Left lung (tissue), 10 donors: Measurements from ENCODE around the gene TSPAN2. TPM values are rescaled to one million over a fixed set of nuclear protein-coding genes. Genes with fewer than 3 reads are reported as not detected.

Experiments
- ATAC-seq: fragments of 200-7000 bp; cut with Tn5 transposase; one replicate; pipeline ENCODE4 v1.9.1; 2020; ENCODE audit warnings: moderate library complexity
- DNase-seq, 4 donors: peaks; one replicate each; pipeline ENCODE4 v3.0.0-alpha.2; 2013 to 2020
- H3K27ac ChIP-seq, 2 donors: fragments of 200-600 bp; sonication (generic) in 1 of 2; one replicate each; pipeline versions ENCODE4 v1.5.0 to v1.8.0; 2020 to 2021
- H3K27me3 ChIP-seq, 2 donors: fragments of 200-600 bp; sonication (generic) in 1 of 2; one replicate each; pipeline versions ENCODE4 v1.5.0 to v1.8.0; 2020 to 2021
- H3K36me3 ChIP-seq, 2 donors: fragments of 200-600 bp; sonication (generic) in 1 of 2; one replicate each; pipeline versions ENCODE4 v1.5.0 to v1.8.0; 2020 to 2021
- H3K4me1 ChIP-seq, 2 donors: fragments of 200-600 bp; one replicate each; pipeline ENCODE4 v1.8.0; 2021
- H3K4me3 ChIP-seq, 2 donors: fragments of 200-600 bp; sonication (generic) in 1 of 2; one replicate each; pipeline versions ENCODE4 v1.5.0 to v1.8.0; 2020 to 2021; ENCODE audit warnings: mild to moderate bottlenecking in 1 of 2
- H3K9me3 ChIP-seq, 2 donors: fragments of 200-600 bp; sonication (generic) in 1 of 2; one replicate each; pipeline versions ENCODE4 v1.5.0 to v1.8.0; 2020 to 2021
- CTCF ChIP-seq, 2 donors: fragments of 200-600 bp; sonication (generic) in 1 of 2; IDR thresholded peaks; one replicate each; pipeline versions ENCODE4 v1.5.0 to v1.8.0; 2021; ENCODE audit warnings: antibody characterized with exemption in 2 of 2
- intact Hi-C, 2 donors: fragments of 100-400 bp; cut with DNase I; formaldehyde crosslinking; loops; one replicate each; pipeline versions ENCODE4 v1.11.2 to v1.14.2; 2022
- polyA plus RNA-seq, 6 donors: library from polyadenylated mRNA; unstranded; fragments of 120-200 nt; gene quantifications; one replicate each; pipeline ENCODE4 v1.2.1, GENCODE V29; 2013; ENCODE audit not compliant: insufficient read length in 6 of 6
- total RNA-seq, 2 donors: library from RNA; stranded (reverse); fragmentation: NEBNext Ultra II Directional; extraction: Animal tissue kit (Norgen Biotek cat#: 25700); gene quantifications; one replicate each; pipeline ENCODE4 v1.2.1, GENCODE V29; 2021
- donor health status: DM: no; HTN: yes; CAD: no.
- donor health status: DM: no; HTN: no; CAD: no.

The TSPAN2 gene
- total and polyA plus RNA-seq, 8 donors, result 7.9 to 10.6 (median 8.8) TPM

GRCh38 chr1:115117298-115117697, 28.0 kb upstream of the TSPAN2 start:
- no peak overlapping the region for H3K27ac ChIP-seq
- H3K4me3 ChIP-seq, result no peak overlapping the region
- intact Hi-C loops, result loop anchor here in 1 of 2 donors (10.0 kb wide), 1 partner anchor 142 kb away; no protein-coding TSS in a partner anchor
- H3K27me3 ChIP-seq, result peaks cover 0 to 1% of the 10 kb centered on the region in 2 donors
- peaks cover 0 to 14% of the 10 kb centered on the region in 2 donors for H3K9me3 ChIP-seq
- TF ChIP-seq CTCF (IDR thresholded peaks at IDR 0.05), result no peak
- ATAC-seq, result peak; percentile 66
- no peaks in the 10 kb centered on the region for H3K36me3 ChIP-seq
- peak in 1 of 4 donors; percentile 24 for DNase-seq
- peaks cover 3 to 6% of the 10 kb centered on the region in 2 donors for H3K4me1 ChIP-seq

- TF ChIP-seq CTCF (IDR thresholded peaks at IDR 0.05), result no peak
- intact Hi-C loops, result loop anchor here in 1 of 2 donors (10.0 kb wide), 1 partner anchor 142 kb away; no protein-coding TSS in a partner anchor
Observed at GRCh38 chr1:115116512-115116911, 27.2 kb upstream of the TSPAN2 start.

GRCh38 chr1:115115521-115116161, 26.3 kb upstream of the TSPAN2 start:
- ATAC-seq (no peak), DNase-seq (no peak)
- TF ChIP-seq CTCF (IDR thresholded peaks at IDR 0.05), result no peak
- Histone ChIP-seq H3K9me3 (peaks cover 0 to 4% of the 10 kb centered on the region in 2 donors), H3K4me1 (peaks cover 3 to 6% of the 10 kb centered on the region in 2 donors), H3K36me3 (no peaks in the 10 kb centered on the region), H3K27ac (no peak overlapping the region), H3K27me3 (no peaks in the 10 kb centered on the region), H3K4me3 (no peak overlapping the region)
- intact Hi-C loops, result loop anchor here in 1 of 2 donors (10.0 kb wide), 1 partner anchor 141 kb away; no protein-coding TSS in a partner anchor

More at GRCh38 chr1:115116512-115116911, 27.2 kb upstream of the TSPAN2 start:
- no peak overlapping the region for H3K4me3 ChIP-seq
- H3K36me3 ChIP-seq, result no peaks in the 10 kb centered on the region
- no peak overlapping the region for H3K27ac ChIP-seq
- H3K27me3 ChIP-seq, result no peaks in the 10 kb centered on the region
- H3K4me1 ChIP-seq, result peaks cover 3 to 6% of the 10 kb centered on the region in 2 donors
- no peak for DNase-seq
- no peak for ATAC-seq
- peaks cover 0 to 6% of the 10 kb centered on the region in 2 donors for H3K9me3 ChIP-seq

GRCh38 chr1:115114308-115114707, 25.0 kb upstream of the TSPAN2 start:
- no peak overlapping the region for H3K4me3 ChIP-seq
- ATAC-seq (peak; percentile 45), DNase-seq (no peak)
- H3K9me3 ChIP-seq, result no peaks in the 10 kb centered on the region
- no peaks in the 10 kb centered on the region for H3K36me3 ChIP-seq
- intact Hi-C loops, result loop anchor here (5.0 to 10.0 kb wide), 2 partner anchors 137 to 140 kb away; no protein-coding TSS in a partner anchor
- H3K27ac ChIP-seq, result no peak overlapping the region
- H3K27me3 ChIP-seq, result no peaks in the 10 kb centered on the region
- no peak for TF ChIP-seq CTCF (IDR thresholded peaks at IDR 0.05)
- H3K4me1 ChIP-seq, result peaks cover 3 to 6% of the 10 kb centered on the region in 2 donors

GRCh38 chr1:115113766-115114165, 24.5 kb upstream of the TSPAN2 start:
- peaks cover 3 to 6% of the 10 kb centered on the region in 2 donors for H3K4me1 ChIP-seq
- H3K27me3 ChIP-seq, result no peaks in the 10 kb centered on the region
- no peaks in the 10 kb centered on the region for H3K9me3 ChIP-seq
- ATAC-seq, result peak; percentile 11
- intact Hi-C loops, result loop anchor here (5.0 to 10.0 kb wide), 2 partner anchors 136 to 139 kb away; no protein-coding TSS in a partner anchor
- TF ChIP-seq CTCF (IDR thresholded peaks at IDR 0.05), result no peak
- H3K36me3 ChIP-seq, result no peaks in the 10 kb centered on the region
- H3K27ac ChIP-seq, result no peak overlapping the region
- no peak for DNase-seq
- H3K4me3 ChIP-seq, result no peak overlapping the region
